22Rv1 (cell line): ENCODE data around the gene PRDM16.

ENCODE experiments used
- H3K27ac ChIP-seq: fragments of 450-650 bp; 2 replicates; pipeline ENCODE4 v1.5.1; 2017
- ZFX ChIP-seq: fragments of 450-650 bp; IDR thresholded peaks from 2 replicates; pipeline ENCODE4 v1.6.1; 2017; ENCODE audit warnings: antibody characterized with exemption, borderline replicate concordance
- TF ChIP-seq, protein P1 (sequence below): fragments of 450-650 bp; IDR thresholded peaks from 2 replicates; pipeline ENCODE4 v1.5.1; 2017; ENCODE audit warnings: mild to moderate bottlenecking

PRDM16 gene

GRCh38 chr1:3402258-3403010, 333.4 kb downstream of the PRDM16 start:
- TF ChIP-seq, protein P1, sequence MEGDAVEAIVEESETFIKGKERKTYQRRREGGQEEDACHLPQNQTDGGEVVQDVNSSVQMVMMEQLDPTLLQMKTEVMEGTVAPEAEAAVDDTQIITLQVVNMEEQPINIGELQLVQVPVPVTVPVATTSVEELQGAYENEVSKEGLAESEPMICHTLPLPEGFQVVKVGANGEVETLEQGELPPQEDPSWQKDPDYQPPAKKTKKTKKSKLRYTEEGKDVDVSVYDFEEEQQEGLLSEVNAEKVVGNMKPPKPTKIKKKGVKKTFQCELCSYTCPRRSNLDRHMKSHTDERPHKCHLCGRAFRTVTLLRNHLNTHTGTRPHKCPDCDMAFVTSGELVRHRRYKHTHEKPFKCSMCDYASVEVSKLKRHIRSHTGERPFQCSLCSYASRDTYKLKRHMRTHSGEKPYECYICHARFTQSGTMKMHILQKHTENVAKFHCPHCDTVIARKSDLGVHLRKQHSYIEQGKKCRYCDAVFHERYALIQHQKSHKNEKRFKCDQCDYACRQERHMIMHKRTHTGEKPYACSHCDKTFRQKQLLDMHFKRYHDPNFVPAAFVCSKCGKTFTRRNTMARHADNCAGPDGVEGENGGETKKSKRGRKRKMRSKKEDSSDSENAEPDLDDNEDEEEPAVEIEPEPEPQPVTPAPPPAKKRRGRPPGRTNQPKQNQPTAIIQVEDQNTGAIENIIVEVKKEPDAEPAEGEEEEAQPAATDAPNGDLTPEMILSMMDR: no peak
- TF ChIP-seq ZFX: no peak
- H3K27ac ChIP-seq: no peak overlapping the region

DNA sequence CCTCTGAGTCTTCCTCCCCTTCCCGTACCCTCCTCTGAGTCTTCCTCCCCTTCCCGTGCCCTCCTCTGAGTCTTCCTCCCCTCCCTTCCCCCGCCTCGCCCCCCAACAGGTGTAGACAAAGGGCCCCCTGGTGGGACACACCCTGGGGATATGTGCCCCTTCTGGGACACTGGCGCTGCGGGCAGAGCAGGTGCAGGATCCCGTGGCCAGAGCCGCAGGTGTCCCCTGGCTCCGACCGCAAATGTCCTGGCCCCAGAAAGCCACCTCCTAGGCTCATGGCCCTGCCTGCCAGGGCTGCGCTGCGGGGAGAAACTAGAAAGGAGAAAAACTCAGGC, 334.0 kb downstream of the PRDM16 start:
- no peak overlapping the region for H3K27ac ChIP-seq
- no peak for TF ChIP-seq ZFX
- TF ChIP-seq, protein P1: no peak

DNA sequence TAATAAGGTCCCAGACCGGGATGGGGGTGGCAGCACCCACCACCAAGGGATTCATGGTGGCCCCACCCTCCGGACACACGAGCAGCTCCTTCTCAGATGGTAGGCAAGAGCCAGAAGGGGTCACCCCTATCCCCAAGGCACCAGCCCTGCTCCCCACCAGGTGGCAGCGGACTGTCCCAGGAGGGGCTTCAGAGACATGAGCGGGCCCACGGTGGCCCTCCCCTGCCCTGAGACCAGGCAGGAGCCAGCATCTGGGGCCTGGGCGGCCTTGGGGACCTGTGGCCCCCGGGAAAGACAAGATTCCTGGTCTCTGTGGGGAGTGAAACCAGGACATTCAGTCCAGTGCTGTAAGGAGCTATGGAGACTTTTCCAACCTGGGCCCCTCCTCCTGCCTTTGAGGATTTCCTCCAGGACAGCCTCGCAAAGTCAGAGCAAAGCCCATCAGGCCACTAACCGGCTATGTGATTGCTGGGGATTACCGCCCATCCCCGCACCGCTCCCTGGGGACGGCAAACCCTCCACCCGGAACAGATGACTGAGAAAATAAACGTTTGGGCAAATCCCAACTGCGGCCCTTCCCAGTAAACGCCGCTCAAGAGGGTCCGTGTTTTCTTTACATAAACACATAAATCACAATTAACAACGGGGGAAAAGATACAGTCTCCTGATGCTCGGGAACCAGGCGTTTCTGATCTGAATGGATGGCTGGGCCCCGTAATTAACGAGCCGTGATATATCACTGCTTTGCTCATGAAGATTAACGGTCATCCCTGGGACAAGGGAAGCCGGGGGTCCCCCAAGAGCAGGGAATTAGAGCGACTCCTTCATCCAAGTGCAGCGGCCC, 334.6 kb downstream of the PRDM16 start:
- no peak overlapping the region for H3K27ac ChIP-seq
- TF ChIP-seq, protein P1: 0 out of 2 replicates have a peak, but pooled peaks have one; percentile 5
- TF ChIP-seq ZFX: no peak

- H3K27ac ChIP-seq: no peak overlapping the region
- TF ChIP-seq, protein P1: no peak
- no peak for TF ChIP-seq ZFX
Measured at GRCh38 chr1:3404301-3404700, 335.3 kb downstream of the PRDM16 start.

- H3K27ac ChIP-seq: no peak overlapping the region
Measured at GRCh38 chr1:3404801-3405200, 335.8 kb downstream of the PRDM16 start.

DNA sequence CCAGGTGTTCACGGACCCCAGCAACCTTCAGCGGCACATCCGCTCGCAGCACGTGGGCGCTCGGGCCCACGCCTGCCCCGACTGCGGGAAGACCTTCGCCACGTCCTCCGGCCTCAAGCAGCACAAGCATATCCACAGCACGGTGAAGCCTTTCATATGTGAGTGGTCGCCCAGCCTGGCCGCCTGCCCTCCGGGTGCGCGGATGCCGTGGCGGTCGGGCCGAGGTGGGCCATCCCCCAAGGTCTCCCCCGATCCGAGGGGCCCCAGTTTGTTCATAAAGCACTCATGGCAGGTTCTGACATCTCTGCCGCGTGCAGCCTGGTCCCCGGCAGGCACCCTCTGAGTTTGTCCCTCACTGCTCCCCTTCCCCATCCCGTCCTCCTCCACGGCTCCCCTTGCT, 336.5 kb downstream of the PRDM16 start:
- H3K27ac ChIP-seq: no peak overlapping the region
- TF ChIP-seq, protein P1: no peak
- TF ChIP-seq ZFX: no peak

More at GRCh38 chr1:3404801-3405200, 335.8 kb downstream of the PRDM16 start:
- TF ChIP-seq, protein P1: no peak
